DLD1 (cell line): ENCODE data around the gene EVA1A.

ENCODE experiments used
- in situ Hi-C: cut with HindIII; loops from 2 replicates; pipeline ENCODE4 v1.10.0; 2017; ENCODE audit warnings: low sequenced_read_pairs

Gene EVA1A

GRCh38 chr2:75560768-75561565 is at the start of gene EVA1A:
TSS of gene EVA1A (minus strand) at chr2:75560939. CDS start at chr2:75518140, 42,799 bp downstream.
- in situ Hi-C loops: no loop called here

DNA sequence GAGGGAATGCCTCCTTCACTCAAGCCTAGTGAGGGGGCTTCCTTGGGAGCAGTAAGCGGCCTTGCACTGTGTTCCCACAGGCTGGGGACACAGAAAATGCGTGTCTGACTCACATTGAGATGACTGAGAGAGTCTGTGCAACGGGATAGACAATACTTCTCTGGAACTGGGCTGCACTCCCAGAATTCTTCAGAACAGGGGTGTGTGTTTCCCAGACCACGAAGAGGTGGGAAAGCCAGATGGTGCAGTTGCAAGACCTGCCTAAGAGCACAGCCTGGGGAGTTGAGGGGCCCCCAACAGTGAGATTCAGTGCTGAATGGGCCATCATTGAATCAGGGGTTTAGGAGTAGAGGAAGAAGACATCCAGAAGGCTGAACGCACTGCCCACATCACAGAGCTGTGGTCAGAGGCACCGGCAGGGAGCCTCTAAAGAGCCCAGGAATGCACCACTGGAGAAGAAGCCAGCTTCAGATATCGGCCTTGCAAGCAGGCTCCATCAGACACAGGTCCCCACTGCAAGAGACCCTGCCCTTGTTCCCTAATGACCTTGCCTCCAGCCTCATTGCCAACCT is 49.3 kb upstream of the EVA1A start:
- in situ Hi-C loops: loop anchor here (25.0 kb wide), 1 partner anchor 148 kb away; no protein-coding TSS in a partner anchor

DNA sequence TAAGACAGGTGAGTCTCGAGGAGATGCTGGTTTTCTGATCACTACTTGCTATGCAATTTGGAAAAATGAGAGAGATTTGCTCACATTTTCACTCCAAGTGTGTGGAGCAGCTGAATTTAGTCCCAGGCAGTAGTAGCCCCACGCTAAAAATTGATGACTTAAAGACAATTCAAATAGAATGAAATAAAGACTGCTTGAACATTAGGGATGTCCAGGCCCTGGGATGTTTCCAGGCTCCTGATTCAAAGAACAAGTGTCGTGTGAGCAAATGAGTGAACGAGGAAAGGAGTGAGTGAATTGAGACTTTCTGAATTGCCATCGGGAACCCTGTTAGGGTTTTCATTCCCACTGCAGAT is 48.6 kb upstream of the EVA1A start:
- in situ Hi-C loops: loop anchor here (25.0 kb wide), 1 partner anchor 147 kb away; no protein-coding TSS in a partner anchor

GRCh38 chr2:75608684-75609333 is 48.1 kb upstream of the EVA1A start:
- in situ Hi-C loops: loop anchor here (25.0 kb wide), 1 partner anchor 147 kb away; no protein-coding TSS in a partner anchor

- in situ Hi-C loops: loop anchor here (25.0 kb wide), 1 partner anchor 146 kb away; no protein-coding TSS in a partner anchor
Measured at GRCh38 chr2:75607988-75608683, 47.4 kb upstream of the EVA1A start.

DNA sequence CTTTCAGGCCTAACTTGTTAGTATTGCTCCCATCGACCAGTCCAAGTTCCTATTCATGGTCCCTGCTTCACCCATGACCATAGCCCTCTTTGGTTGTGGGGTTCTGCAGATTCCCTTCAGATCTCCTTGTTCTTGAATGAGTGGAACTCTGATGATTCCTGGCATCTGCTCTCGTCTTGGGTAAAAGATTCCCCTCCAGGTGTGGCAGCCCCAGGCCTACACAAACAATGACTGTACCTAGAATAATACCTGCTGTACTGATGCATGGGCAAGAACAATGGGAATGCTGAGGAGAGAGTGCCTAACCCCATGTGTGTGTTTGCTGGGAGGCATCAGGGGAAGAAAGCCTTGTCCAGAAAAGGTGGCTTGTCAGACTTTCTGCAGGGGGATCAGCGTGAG is 46.7 kb upstream of the EVA1A start:
- in situ Hi-C loops: loop anchor here (25.0 kb wide), 1 partner anchor 145 kb away; no protein-coding TSS in a partner anchor

DNA sequence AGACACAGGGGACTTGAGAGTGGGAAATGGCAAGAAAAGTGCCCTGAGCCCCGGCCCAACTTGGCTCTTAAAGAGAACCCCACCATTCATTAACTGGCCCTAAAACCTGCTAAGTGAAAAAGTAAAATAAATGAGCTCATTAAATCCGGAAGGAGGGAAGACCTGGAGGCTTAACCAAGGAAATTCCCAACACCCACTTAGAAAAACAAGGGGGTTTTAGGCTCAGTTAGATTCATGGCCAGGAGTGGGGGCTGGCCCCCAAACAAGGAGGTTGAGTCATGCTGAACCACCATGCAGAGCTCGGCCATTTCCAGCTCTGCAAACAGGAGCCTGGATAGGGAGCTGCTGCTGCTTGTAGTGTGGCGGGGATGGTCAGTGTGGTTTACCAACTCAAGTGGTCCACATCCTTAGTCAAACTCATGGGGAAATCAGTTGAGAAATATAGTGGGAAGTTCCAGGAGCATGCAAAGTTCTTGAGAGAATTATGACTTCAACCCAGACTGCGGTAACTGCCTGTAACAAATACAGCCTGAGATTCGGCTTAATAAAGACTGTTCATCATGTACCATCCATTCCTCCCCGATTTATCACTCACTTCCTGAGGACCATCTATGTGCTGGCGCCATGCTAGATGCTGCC is 46.1 kb upstream of the EVA1A start:
- in situ Hi-C loops: loop anchor here (25.0 kb wide), 1 partner anchor 145 kb away; no protein-coding TSS in a partner anchor

DNA sequence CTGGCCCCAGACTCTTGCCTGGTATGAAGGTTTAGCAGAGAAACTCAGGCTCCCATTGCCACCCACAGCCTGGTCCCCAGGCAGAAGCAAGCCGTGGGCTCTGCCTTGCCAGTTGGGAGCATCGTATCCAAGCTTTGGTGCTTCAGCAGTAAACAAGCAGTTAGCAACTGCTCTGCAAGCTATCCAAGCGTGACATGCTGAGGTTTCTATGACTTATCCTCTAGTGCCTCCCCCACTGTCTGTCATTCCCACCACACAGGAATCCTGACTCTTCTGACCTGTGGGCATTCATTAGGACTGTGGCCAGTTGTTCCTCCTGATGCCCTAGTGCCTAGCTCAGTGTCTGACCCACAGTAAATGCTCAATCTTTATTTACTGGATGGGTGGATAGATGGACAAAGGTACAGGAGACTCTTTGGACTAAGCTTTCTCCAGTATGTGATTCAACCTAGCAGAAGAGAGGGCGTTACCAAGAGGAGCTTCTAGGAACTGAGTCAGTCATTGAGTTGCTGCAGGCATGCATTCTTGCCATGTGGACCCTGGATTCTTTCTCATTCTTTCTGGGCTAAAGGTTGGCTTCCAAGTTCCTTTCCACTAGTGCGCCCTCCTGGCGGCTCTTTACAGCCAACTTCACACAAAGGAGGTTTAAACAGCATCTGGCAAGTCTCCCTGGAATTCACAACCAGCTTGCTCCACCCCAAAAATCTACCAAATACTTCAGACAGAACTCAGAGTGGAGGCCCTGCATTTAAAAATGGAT is 45.2 kb upstream of the EVA1A start:
- in situ Hi-C loops: loop anchor here (25.0 kb wide), 1 partner anchor 144 kb away; no protein-coding TSS in a partner anchor

DNA sequence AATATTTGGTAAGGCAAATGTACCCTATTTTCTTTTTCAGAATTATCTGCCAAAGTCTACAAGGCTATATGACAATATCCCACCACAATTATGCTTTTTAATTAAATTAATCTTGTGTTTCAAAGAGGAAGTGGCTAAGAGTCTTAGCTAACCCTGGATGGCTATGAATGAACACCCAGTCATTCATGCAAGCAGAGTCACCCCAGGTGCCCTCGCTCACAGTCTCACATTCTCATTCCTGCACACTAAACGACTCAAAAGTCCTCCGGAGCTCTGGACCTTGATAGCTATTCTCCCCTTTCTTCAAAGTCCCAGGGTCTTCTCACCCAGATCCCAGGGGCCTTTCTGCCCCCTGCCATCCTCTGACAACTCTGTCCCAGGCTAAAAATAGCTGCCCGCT is 43.7 kb upstream of the EVA1A start:
- in situ Hi-C loops: loop anchor here (25.0 kb wide), 1 partner anchor 142 kb away; no protein-coding TSS in a partner anchor

DNA sequence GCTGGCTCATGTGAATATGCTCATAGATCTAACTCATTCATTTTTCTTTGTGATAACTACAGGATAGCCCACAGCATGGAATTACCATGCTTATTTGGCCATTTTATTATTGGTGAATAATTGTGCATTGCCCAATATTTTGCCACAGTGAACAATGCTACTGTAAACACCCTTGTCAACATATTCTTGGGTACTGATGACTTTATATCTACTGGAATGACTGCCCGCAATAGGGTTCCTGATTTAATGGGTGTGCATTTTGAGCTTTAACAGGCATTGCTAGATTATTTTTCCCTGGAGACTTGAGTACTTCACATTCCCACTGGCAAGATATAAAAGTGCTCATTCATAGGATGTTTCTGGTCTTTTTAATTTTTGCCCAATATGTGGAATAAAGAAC is 42.7 kb upstream of the EVA1A start:
- in situ Hi-C loops: loop anchor here (25.0 kb wide), 1 partner anchor 141 kb away; no protein-coding TSS in a partner anchor

DNA sequence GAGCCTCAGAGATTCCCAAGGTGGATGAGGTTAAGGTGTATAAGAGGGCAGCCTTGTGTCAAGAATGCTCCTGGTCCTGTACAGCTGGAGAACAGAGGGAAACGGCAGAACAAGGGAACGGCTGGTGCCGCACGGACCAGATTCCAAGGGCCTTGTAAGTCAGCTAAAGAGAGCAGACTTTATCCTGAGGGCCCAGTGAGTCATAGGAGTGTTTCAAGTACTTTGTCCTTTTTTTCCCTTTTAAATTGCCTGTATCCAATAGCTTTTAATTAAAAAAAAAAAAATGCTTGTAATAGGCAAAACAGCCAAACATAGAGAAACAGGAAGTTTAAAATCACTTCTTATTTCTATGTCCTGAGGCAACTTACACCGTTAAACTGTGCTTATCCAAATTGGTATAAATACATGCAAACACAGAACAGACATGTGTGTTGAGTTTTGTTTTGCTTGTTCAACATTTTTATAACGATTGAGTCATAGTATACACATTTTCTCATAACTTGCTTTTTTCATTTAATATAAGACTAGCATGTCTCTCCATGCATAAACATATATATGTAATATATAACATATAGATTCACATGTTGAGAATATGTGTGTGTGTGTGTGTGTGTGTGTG is 42.1 kb upstream of the EVA1A start:
- in situ Hi-C loops: loop anchor here (25.0 kb wide), 1 partner anchor 141 kb away; no protein-coding TSS in a partner anchor

DNA sequence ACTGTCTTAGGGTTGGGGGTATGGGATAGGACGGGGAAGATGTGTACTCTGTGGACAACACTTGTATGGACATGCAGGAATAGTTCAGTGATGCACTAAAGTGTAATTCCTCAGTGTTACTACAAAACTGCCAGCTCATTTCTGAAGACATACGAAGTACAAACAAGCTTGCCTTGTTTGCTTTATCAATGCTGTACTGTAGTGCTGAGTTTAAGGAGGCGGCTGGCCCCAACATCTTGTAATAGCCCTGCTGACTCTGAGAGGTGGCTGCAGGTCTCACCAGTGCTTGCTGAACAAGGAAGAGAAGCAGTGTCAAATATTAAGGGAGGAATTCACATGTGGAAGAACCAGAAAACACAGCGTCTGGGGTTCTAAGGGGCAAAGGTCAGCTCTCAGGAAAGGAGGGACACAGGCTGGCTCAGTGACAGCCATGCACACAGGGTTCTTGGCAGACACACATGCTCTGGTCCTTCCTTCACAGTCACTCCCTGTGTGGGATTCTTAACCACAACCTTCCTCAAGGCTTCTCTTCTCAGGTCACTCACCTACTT is 39.8 kb upstream of the EVA1A start:
- in situ Hi-C loops: loop anchor here (25.0 kb wide), 1 partner anchor 138 kb away; no protein-coding TSS in a partner anchor

DNA sequence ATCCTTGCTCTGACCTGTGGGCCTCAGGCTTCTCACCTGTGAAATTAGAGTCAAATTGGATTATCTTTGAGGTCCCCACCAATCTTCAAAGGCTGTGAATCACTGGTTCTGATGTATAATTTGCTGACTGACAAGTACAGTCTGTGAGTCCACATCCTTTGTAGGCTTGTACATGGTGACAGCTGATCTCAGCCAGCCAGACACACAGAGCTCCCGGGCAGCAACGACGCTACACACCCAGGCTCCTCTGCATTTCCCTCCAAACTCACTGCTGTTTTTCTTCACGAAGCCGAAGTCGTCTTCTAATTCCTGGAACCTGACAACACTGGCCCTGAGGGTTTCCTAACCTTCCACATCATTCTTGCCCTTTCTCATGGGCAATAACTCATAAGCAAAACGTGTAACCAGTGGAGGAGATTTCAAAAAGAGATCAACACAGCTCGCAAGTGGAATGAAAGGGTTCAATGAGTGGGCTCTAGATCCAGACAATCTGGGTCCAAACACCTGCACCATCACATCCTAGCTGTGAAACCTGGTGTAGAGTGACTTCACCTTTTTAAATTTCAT is 37.9 kb upstream of the EVA1A start:
- in situ Hi-C loops: no loop called here

GRCh38 chr2:75597949-75598348 is 37.2 kb upstream of the EVA1A start:
- in situ Hi-C loops: no loop called here

DNA sequence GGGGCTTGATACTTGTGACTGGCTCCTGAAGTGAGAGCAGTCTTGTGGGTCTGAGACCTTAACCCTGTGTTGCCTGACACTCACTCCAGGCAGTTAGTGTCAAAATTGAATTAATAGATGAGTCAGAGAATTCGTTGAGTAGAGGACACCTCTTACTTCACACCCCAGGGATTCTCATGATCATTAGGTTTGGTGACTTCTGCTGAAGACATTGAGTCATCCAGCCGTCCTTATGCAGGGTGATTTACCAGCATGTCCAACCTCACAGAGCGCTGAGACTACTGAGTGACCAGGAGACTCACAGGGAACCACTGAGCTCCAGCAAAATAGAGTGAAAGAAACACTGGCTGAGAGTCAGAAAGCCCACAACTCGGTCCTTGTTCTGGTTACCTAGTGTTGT is 36.0 kb upstream of the EVA1A start:
- in situ Hi-C loops: no loop called here

DNA sequence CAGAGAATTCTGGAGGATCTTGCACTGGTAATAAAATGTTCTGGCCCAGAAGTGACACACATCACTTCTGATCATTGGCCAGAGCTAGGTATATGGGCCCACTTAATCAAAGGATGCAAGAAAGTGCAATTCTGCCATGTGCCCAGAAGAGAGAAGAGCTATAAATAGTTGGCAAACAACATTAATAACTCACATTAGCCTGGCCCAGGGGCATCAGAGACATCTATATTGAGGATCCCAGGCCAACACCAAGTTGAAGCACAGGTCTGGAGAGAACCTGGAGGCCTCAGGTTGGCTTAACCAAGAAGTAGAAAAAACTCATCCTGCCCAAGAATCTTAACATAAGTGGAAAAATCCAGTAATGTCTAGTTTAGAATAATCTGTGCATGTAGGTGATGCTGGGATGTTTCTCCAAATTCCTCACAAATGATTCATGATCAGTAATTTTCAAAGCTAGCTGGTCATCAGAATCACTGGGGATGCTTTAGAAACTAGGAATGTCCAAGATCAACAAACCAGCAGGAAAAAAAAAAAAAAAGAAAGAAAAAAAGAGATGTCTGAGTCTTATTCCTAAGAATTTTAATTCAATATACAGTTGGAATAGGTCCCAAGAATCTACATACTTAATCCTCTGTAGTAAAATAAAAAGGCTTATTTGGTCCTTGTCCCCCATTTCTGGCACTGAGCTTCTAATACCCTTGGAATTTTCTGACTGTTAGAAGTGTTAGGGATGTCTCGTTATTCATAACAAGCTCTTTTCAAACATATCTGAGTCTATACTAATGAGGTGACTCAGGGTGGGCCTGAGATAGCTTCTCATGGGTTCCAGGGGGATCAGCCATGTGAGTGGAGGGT is 35.0 kb upstream of the EVA1A start:
- in situ Hi-C loops: no loop called here

DNA sequence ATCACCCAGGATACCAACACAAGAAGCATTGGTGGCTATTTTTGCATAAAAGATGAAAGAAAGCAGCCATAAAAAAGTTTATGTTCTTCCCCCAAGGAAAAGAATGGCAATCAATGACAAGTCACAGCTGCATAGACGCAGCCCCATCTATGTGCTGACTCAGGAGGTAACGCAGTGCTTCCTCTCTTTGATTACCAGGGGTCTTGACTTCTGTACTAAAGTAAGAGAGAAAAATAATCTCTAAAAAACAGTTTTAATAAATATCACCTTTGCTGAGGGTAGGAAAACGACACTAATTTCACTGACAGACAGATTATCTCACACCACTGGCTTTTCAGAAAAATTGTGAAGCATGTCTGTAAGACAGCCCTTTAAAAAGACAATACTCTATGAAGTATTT is 33.9 kb upstream of the EVA1A start:
- in situ Hi-C loops: no loop called here

- in situ Hi-C loops: no loop called here
Measured at GRCh38 chr2:75592888-75593287, 32.1 kb upstream of the EVA1A start.
